Measurements from ENCODE around the gene USP53.
A peak's percentile ranks its signal among the peaks of the same experiment; 100 is the strongest.
"Not testable (repeated sequence)": the region's sequence is repeated elsewhere in the genome, so short reads cannot be mapped to it uniquely, and the experiment has no call there.

The USP53 gene

DNA sequence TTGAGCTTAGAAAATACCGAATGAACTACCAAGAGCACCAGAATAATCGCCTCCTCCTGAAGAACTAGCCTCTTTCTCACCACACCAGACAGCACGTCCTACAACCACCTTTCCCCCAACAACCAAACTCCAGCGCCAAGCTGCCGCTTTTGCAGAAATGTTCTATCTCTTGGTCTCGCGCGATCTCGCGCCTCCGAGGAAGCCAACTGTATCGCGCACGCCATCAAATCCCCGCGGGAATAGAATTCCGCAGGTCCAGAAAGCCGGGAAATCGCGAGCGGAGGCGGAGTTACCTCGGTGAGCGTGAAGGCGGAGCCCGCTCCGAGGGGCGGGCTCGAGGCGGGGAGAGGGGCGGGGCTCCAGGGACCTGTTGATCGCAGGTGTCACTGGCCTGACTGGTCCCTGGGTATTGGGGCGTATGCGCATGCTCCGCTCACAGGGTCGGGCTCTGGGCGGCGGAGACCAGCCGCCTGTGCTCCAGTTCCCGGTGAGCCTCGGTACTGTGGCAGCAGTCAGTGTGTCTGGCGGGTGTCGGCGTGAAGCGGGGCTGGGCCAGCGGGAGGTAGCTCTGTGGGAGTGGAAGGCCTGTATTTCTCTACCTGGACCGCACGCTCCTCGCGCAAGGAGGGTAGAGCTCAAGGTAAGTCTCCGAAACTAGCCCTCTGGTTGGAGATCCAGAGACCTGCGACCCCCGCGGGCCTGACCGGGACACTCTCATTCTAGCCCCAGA is at the start of gene USP53:
USP53 (plus strand) TSS at position 480 of the 730 bp plus-strand sequence. CDS start 27,047 bp downstream, outside the sequence.
- DNase-seq (ENCODE audit: low read depth in 2 of 2) = peak; percentile 92 to 97

GRCh38 chr4:119165767-119166166 is 46.7 kb upstream of the USP53 start:
- DNase-seq (ENCODE audit: low read depth in 2 of 2) = no peak

DNA sequence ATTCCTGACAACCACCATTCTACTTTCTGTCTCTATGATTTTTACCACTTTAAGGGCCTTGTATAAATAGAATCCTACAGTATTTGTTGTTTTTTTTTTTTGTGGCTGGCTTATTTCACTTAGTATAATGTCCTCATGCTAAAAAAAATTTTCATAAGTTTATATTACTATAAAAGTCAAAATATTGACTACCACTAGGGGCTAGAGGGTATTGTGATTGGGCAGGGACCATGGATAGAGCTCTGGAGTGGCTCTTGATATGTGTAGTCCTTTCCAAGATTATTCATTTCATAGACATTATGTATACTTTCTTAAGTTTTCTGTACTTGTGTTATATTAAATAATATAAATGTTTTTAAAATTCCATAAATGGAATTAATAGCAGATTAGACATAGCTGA is 42.3 kb upstream of the USP53 start:
- DNase-seq (ENCODE audit: low read depth in 2 of 2) = no peak

DNA sequence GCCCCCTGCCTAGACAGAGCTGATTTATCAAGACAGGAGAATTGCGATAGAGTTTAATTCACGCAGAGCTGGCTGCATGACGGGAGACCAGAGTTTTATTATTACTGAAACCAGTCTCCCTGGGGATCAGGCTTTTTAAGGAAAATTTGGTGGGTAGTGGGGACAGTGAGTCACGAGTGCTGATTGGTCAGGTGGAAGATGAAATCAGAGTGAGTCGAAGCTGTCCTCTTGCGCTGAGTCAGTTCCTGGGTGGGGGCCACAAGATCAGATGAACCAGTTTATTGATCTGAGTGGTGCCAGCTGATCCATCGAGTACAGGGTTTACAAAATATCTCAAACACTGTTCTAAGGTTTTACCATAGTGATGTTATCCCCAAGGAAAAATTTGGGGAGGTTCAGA is 40.3 kb upstream of the USP53 start:
- no peak for DNase-seq (ENCODE audit: low read depth in 2 of 2)

DNA sequence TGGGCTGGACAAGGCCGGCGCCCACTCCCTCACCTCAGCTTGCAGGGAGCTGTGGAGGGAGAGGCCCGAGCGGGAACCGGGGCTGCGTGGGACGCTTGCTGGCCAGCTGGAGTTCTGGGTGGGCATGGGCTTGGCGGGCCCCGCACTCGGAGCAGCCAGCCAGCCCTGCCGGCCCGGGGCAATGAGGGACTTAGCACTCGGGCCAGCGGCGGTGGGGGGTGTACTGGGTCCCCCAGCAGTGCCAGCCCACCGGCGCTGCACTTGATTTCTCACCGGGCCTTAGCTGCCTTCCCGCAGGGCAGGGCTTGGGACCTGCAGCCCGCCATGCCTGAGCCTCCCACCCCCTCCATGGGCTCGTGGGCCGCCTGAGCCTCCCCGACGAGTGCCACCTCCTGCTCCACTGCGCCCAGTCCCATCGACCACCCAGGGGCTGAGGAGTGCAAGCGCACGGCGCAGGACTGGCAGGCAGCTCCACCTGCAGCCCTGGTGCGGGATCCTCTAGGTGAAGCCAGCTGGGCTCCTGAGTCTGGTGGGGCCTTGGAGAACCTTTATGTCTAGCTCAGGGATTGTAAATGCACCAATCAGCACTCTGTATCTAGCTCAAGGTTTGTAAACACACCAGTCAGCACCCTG is 38.7 kb upstream of the USP53 start:
- DNase-seq (ENCODE audit: low read depth in 2 of 2) = not testable (repeated sequence)

DNA sequence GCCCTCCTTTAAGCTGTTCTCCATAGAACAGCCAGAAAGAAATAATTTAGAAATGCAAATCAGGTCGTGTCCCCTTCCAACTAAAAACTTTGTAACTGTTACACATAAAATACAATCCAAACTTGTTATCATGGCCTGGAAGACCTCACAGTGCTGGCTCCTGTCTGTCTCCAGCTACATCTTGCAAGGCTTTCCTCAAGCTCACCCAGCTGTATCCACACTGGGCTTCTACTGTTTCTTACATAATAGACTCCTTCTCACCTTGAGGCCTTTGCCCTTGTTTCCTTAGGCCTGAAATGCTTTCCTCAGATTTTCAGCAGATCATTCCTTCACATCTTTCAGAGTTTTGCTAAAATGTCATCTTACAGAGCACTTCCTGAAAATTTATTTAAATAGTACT is 33.5 kb upstream of the USP53 start:
- DNase-seq (ENCODE audit: low read depth in 2 of 2) = no peak

- no peak for DNase-seq (ENCODE audit: low read depth in 2 of 2)
These were observed 28.4 kb upstream of the USP53 start for GRCh38 chr4:119184128-119184527.

GRCh38 chr4:119189638-119190037 is 22.9 kb upstream of the USP53 start:
- DNase-seq (ENCODE audit: low read depth in 2 of 2) = no peak

DNA sequence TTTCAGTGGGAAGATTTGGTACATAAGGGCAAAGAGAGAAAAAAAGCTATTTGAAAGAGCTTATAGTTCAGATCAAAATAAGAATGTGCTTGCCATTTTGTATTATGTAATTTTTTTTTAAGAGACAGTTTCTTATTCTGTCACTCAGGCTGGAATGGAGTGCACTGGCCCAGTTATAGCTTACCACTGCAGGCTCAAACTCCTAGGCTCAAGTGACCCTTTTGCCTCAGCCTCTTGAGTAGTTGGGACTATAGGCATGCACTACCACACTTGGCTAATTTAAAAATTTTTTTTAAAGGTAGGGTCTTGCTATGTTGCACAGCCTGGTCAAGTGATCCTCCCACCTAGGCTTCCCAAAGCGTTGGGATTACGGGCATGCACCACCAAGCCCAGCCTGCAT is 22.2 kb upstream of the USP53 start:
- no peak for DNase-seq (ENCODE audit: low read depth in 2 of 2)

- DNase-seq (ENCODE audit: low read depth in 2 of 2) = no peak
These were observed 21.0 kb upstream of the USP53 start for GRCh38 chr4:119191505-119191904.

GRCh38 chr4:119197772-119198212 is 14.7 kb upstream of the USP53 start:
- no peak for DNase-seq (ENCODE audit: low read depth in 2 of 2)

GRCh38 chr4:119204916-119205315 is 7.6 kb upstream of the USP53 start:
- no peak for DNase-seq (ENCODE audit: low read depth in 2 of 2)

GRCh38 chr4:119205690-119206089 is 6.8 kb upstream of the USP53 start:
- no peak for DNase-seq (ENCODE audit: low read depth in 2 of 2)

- DNase-seq (ENCODE audit: low read depth in 2 of 2) = no peak
These were observed 6.3 kb upstream of the USP53 start for GRCh38 chr4:119206178-119206577.

GRCh38 chr4:119207051-119207450 is 5.5 kb upstream of the USP53 start:
- DNase-seq (ENCODE audit: low read depth in 2 of 2) = no peak

DNA sequence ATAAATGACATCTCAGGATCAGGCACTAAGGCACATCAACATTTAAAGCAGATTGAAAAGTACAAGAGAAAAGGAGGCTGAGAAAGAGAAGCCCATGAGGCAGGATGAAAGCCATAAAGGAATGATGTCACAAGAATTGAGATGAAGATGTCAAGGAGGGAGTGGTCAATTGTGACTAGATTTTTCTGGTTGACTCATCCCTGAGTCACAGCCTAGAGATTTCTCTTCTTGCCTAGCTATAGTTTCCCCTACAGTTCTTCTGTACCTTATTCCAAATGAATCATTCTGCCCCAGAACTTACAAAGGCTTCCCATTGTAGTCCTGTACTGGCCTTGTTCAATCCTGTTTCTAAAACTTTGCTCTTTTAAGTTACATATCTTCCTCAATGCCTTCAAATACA is 3.4 kb upstream of the USP53 start:
- peak in 1 of 2 donors; percentile 44 for DNase-seq (ENCODE audit: low read depth in 2 of 2)

DNA sequence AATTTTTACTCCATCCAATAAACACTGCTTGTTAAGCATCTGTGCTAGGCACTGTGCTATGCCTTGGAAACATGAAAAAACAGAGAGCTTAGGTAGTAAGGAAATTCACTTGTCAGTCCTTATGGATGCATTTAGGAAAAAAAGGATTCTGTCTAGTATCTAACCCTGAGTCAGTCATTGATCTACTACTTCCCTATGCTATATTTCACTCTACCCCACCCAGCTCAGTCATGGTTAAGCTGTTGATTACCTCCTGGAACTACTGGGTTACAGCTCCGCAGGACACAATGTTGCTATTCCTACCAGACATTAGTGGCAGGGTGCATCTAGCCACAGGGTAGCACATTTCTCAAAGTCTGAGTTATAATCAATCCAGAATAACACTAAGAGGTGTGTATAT is 2.9 kb upstream of the USP53 start:
- no peak for DNase-seq (ENCODE audit: low read depth in 2 of 2)

- DNase-seq (ENCODE audit: low read depth in 2 of 2) = no peak
These were observed 1.7 kb upstream of the USP53 start for GRCh38 chr4:119210775-119211174.

- DNase-seq (ENCODE audit: low read depth in 2 of 2) = no peak
These were observed 663 bp upstream of the USP53 start for GRCh38 chr4:119211867-119212233.

GRCh38 chr4:119212964-119213606 is 572 bp downstream of the USP53 start:
- DNase-seq (ENCODE audit: low read depth in 2 of 2) = peak; percentile 30 to 38

GRCh38 chr4:119218093-119218492 is 5.6 kb downstream of the USP53 start:
- DNase-seq (ENCODE audit: low read depth in 2 of 2) = no peak

DNA sequence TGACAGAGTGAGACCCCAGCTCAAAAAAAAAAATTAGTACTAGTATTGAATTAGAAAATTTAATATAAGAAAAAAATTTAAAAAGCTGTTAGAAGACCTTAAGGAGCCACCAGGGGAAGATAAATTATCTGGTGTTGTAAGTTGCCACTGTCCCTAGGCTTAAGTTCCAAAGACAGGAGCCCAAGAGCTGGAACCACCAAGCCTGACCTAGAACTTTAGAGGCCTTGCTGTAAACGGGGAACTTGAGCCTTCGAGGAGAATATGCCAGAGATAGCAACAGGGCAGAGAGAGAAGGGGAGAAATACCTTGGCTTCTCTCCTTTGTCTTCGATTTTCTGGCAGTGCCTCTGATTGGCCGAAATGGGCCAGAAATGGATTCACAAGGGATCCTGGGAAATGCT is 8.9 kb downstream of the USP53 start:
- no peak for DNase-seq (ENCODE audit: low read depth in 2 of 2)

DNA sequence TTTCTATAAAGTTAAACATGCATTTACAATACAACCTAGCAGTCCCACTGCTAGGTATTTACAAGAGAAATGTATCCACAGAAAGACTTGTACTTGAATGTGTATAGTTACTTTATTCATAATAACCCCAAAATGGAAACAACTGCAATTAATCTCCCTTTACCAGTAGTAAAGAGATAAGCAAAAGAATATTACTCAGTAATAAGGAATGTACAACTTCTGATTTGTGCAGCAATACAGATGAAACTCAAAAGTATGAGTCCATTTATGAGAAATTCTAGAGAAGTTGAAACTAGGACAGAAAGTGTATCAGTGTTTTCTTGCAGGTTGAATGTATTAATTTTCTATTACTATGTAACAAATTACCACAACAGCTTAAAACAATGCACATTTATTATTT is 15.2 kb downstream of the USP53 start:
- DNase-seq (ENCODE audit: low read depth in 2 of 2) = no peak

Data from stimulated activated CD8-positive, alpha-beta memory T cell treated with anti-CD3 and anti-CD28 coated beads, Interleukin-15, amount 100 ng/mL, for 4 hours (primary cell).